Gastrocnemius medialis (tissue), 4 donors: ENCODE measurements around the gene HRCT1.

Source experiments
- CTCF ChIP-seq, 5 experiments: fragments of 450-650 bp in 3 of 5; fragments of 200-600 bp in 2 of 5; sonication (generic) in 2 of 5; IDR thresholded peaks in 4 of 5; conservative IDR thresholded peaks in 1 of 5; 1 replicate in 4 of 5; 2 replicates in 1 of 5; pipeline ENCODE4 v1.5.1; 2016 to 2019; ENCODE audit warnings: antibody characterized with exemption in 5 of 5, mild to moderate bottlenecking in 3 of 5, moderate library complexity in 3 of 5
- POLR2A ChIP-seq, 2 donors: fragments of 450-650 bp; IDR thresholded peaks; one replicate each; pipeline ENCODE4 v1.6.1; 2017; ENCODE audit warnings: antibody characterized with exemption in 2 of 2, mild to moderate bottlenecking in 2 of 2, moderate library complexity in 2 of 2

- TF ChIP-seq CTCF (IDR thresholded peaks at IDR 0.05 in 4 of 5, conservative IDR thresholded peaks at IDR 0.05 in 1 of 5) = no peak
- no peak for TF ChIP-seq POLR2A (IDR thresholded peaks at IDR 0.05)
Measured at GRCh38 chr9:35937227-35937626, 31.2 kb downstream of the HRCT1 start.
